Endothelial cell of umbilical vein (primary cell): ENCODE measurements around the gene ICE1. TPM values are rescaled to one million over a fixed set of nuclear protein-coding genes. Genes with fewer than 3 reads are reported as not detected.

Source experiments
- BruUV-seq: library from RNA; stranded (reverse); fragments of 400-500 nt; replicated peaks from 2 replicates; lab custom pipeline; 2021; lab: Mats Ljungman, UMichigan
- CTCF ChIA-PET: fragments of 300-600, 350-600 bp; sonication (Branson Sonifier 250); formaldehyde crosslinking; loops from one replicate; lab custom pipeline; 2021; ENCODE audit warnings: antibody characterized with exemption, inconsistent platforms; lab: Charles Lee
- POLR2A ChIA-PET: fragments of 300-600, 350-600 bp; sonication (Branson Sonifier 250); formaldehyde crosslinking; loops from one replicate; lab custom pipeline; 2021; ENCODE audit warnings: antibody characterized with exemption, inconsistent platforms; lab: Charles Lee
- DNase-seq: peaks from one replicate; pipeline ENCODE4 v3.0.0-alpha.2; 2011; ENCODE audit warnings: low read depth, low spot score
- FAIRE-seq: peaks from 2 replicates; lab custom pipeline; 2011; peaks lifted over from hg19 to GRCh38; lab: Jason Lieb, UNC
- H2AFZ ChIP-seq: 2 replicates; pipeline ENCODE4 v1.6.0; 2012; ENCODE audit warnings: low read depth, low read length, control low read depth, inconsistent platforms
- H3K27ac ChIP-seq: 2 replicates; pipeline ENCODE4 v1.5.1; 2011; ENCODE audit warnings: low read depth, mild to moderate bottlenecking, control low read depth, low read length, moderate library complexity; ENCODE audit not compliant: insufficient read depth
- H3K27me3 ChIP-seq, 2 experiments: 2 replicates each; pipeline versions ENCODE4 v1.6.0 to v1.6.1; 2011; ENCODE audit warnings: low read length in 2 of 2, mixed read lengths in 1 of 2; ENCODE audit not compliant: control insufficient read depth in 2 of 2, insufficient read depth in 2 of 2
- H3K36me3 ChIP-seq, 2 experiments: 2 replicates in 1 of 2; 3 replicates in 1 of 2; pipeline ENCODE4 v1.5.1; 2011; ENCODE audit warnings: low read length in 2 of 2, mild to moderate bottlenecking in 1 of 2, moderate library complexity in 1 of 2; ENCODE audit not compliant: control insufficient read depth in 2 of 2, insufficient read depth in 2 of 2; ENCODE audit errors: extremely low read depth in 1 of 2
- H3K4me1 ChIP-seq: 3 replicates; pipeline ENCODE4 v1.5.1; 2011; ENCODE audit warnings: mild to moderate bottlenecking, low read length; ENCODE audit not compliant: control insufficient read depth, insufficient read depth; ENCODE audit errors: extremely low read depth
- H3K4me2 ChIP-seq: 2 replicates; pipeline ENCODE4 v1.6.1; 2011; ENCODE audit warnings: low read length, control low read depth, mixed read lengths; ENCODE audit not compliant: insufficient read depth
- H3K4me3 ChIP-seq, 3 experiments: fragments of 200-600 bp in 1 of 3; sonication (generic), shearing (Covaris generic) in 1 of 3; replicated peaks in 1 of 3; 2 replicates each; pipeline ENCODE4 v1.5.1; 2011 to 2016; ENCODE audit warnings: control low read depth in 3 of 3, low read length in 3 of 3, mild to moderate bottlenecking in 2 of 3, inconsistent platforms in 1 of 3, low read depth in 1 of 3, moderate library complexity in 1 of 3; ENCODE audit not compliant: insufficient read depth in 1 of 3
- H3K79me2 ChIP-seq: 2 replicates; pipeline ENCODE4 v1.6.0; 2012; ENCODE audit warnings: low read length, inconsistent platforms; ENCODE audit not compliant: control insufficient read depth, insufficient read depth
- H3K9ac ChIP-seq: replicated peaks from 2 replicates; pipeline ENCODE3; 2011; ENCODE audit warnings: low read length, control low read depth; ENCODE audit not compliant: insufficient read depth; ENCODE audit errors: extremely low read depth
- H3K9me1 ChIP-seq: replicated peaks from 3 replicates; pipeline ENCODE4 v1.6.0; 2011; ENCODE audit warnings: mild to moderate bottlenecking, low read length; ENCODE audit not compliant: control insufficient read depth, insufficient read depth; ENCODE audit errors: extremely low read depth
- H3K9me3 ChIP-seq: replicated peaks from 2 replicates; pipeline ENCODE4 v1.5.1; 2012; ENCODE audit warnings: low read length, inconsistent platforms; ENCODE audit not compliant: control insufficient read depth, insufficient read depth
- H4K20me1 ChIP-seq: replicated peaks from 2 replicates; pipeline ENCODE3; 2011; ENCODE audit warnings: mild to moderate bottlenecking, low read length; ENCODE audit not compliant: control insufficient read depth, insufficient read depth; ENCODE audit errors: extremely low read depth
- EZH2 ChIP-seq: IDR thresholded peaks from 2 replicates; pipeline ENCODE4 v1.6.1; 2012; ENCODE audit warnings: borderline replicate concordance, low read depth, mild to moderate bottlenecking, moderate library complexity, low read length, inconsistent platforms; ENCODE audit not compliant: severe bottlenecking
- FOS ChIP-seq: IDR thresholded peaks from 2 replicates; pipeline ENCODE4 v1.6.1; 2011; ENCODE audit warnings: mild to moderate bottlenecking, low read length, moderate library complexity, borderline replicate concordance; ENCODE audit not compliant: insufficient read depth
- GATA2 ChIP-seq: IDR thresholded peaks from 2 replicates; pipeline ENCODE4 v1.7.0; 2011; ENCODE audit warnings: low read depth, mild to moderate bottlenecking, moderate library complexity, mixed read lengths, low read length; ENCODE audit not compliant: insufficient read length, insufficient read depth
- JUN ChIP-seq: IDR thresholded peaks from 2 replicates; pipeline ENCODE4 v1.6.1; 2011; ENCODE audit warnings: borderline replicate concordance, low read depth; ENCODE audit not compliant: insufficient read length, insufficient read depth
- MYC ChIP-seq: IDR thresholded peaks from one replicate; pipeline ENCODE4 v1.6.1; 2011; ENCODE audit warnings: mild to moderate bottlenecking, low read depth, low read length
- POLR2A ChIP-seq: IDR thresholded peaks from 2 replicates; pipeline ENCODE4 v1.6.1; 2012; ENCODE audit warnings: low read depth, mild to moderate bottlenecking, control low read depth, low read length
- POLR2AphosphoS5 ChIP-seq: IDR thresholded peaks from 2 replicates; pipeline ENCODE4 v1.6.1; 2012; ENCODE audit warnings: low read depth, mild to moderate bottlenecking, control low read depth, low read length, moderate library complexity; ENCODE audit not compliant: insufficient read depth
- dilution Hi-C: fragments of 300-500 bp; cut with MboI; formaldehyde crosslinking; loops from one replicate; pipeline ENCODE4 v1.15.0; 2019; ENCODE audit warnings: low sequenced_read_pairs; ENCODE audit not compliant: extremely low pct_ligation_motif_present
- intact Hi-C: fragments of 100-400 bp; cut with micrococcal nuclease; formaldehyde crosslinking; loops from one replicate; pipeline ENCODE4 v1.10.0; 2022
- polyA plus RNA-seq, 4 experiments: library from polyadenylated mRNA; depleted of rRNA in 3 of 4; stranded (reverse) in 3 of 4; unstranded in 1 of 4; fragments of >200 nt; gene quantifications; 2 replicates each; pipeline versions ENCODE4 v1.2.1 to v1.2.3, GENCODE V29; 2011 to 2012; ENCODE audit warnings: missing spikeins in 1 of 4
- total RNA-seq: library from RNA; stranded (reverse); gene quantifications from 2 replicates; pipeline ENCODE4 v1.2.3, GENCODE V29; 2021
- TF ChIP-seq, protein P1 (sequence below), 2 donors: IDR thresholded peaks; 1 replicate in 1 of 2; 2 replicates in 1 of 2; pipeline ENCODE4 v1.5.1; 2011; ENCODE audit warnings: low read length in 2 of 2, mild to moderate bottlenecking in 2 of 2, moderate library complexity in 2 of 2, control low read depth in 1 of 2, inconsistent platforms in 1 of 2, low read depth in 1 of 2; ENCODE audit not compliant: insufficient read depth in 1 of 2; ENCODE audit errors: extremely low read depth in 1 of 2
- TF ChIP-seq, protein P2 (sequence below): IDR thresholded peaks from 2 replicates; pipeline ENCODE4 v1.6.1; 2011; ENCODE audit not compliant: insufficient read depth, insufficient read length

The ICE1 gene
- total and polyA plus RNA-seq, 2 donors (not counting 3 experiments of a cell fraction or from before 2014, with no cell fraction given) = 8.8 to 29.1 TPM

DNA sequence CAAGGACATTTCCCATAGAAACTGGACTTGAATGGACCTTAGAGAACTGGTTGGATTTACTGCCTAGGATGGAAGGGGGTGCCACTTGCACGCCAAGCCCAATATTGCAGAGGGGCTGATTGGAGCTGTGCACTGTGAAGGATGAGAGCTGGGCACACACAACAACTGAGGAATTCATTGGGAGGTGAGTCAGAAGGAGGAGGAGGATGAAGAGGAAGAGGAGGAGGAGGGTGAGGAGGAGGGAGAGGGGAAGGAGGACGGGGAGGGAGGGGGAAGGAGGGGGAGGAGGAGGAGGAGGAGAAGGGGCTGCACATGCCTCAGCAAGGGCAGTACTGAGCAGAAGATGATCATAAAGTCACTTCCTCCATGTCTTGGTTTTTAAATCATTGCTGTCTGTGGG is 5.7 kb upstream of the ICE1 start:
- FAIRE-seq (no peak), DNase-seq (no peak)
- ChIA-PET POLR2A (no interaction called here), CTCF (interaction anchor here (0.9 to 3.7 kb wide), 3 partner anchors 272 to 277 kb away, joined by 3 to 32 read pairs (median 31); partner anchors contain the start of gene ADAMTS16)
- intact Hi-C loops = no loop called here
- Histone ChIP-seq H4K20me1 (no peaks in the 10 kb centered on the region), H3K4me1 (peaks cover 10% of the 10 kb centered on the region), H3K9me3 (no peaks in the 10 kb centered on the region), H2AFZ (no peak overlapping the region), H3K9me1 (no peaks in the 10 kb centered on the region), H3K27me3 (no peaks in the 10 kb centered on the region), H3K36me3 (no peaks in the 10 kb centered on the region), H3K4me2 (no peak overlapping the region), H3K4me3 (no peak overlapping the region), H3K27ac (no peak overlapping the region), H3K9ac (no peak overlapping the region), H3K79me2 (no peaks in the 10 kb centered on the region)
- no peak for TF ChIP-seq EZH2
- no peak for TF ChIP-seq GATA2
- TF ChIP-seq POLR2AphosphoS5 = no peak
- TF ChIP-seq, protein P1, sequence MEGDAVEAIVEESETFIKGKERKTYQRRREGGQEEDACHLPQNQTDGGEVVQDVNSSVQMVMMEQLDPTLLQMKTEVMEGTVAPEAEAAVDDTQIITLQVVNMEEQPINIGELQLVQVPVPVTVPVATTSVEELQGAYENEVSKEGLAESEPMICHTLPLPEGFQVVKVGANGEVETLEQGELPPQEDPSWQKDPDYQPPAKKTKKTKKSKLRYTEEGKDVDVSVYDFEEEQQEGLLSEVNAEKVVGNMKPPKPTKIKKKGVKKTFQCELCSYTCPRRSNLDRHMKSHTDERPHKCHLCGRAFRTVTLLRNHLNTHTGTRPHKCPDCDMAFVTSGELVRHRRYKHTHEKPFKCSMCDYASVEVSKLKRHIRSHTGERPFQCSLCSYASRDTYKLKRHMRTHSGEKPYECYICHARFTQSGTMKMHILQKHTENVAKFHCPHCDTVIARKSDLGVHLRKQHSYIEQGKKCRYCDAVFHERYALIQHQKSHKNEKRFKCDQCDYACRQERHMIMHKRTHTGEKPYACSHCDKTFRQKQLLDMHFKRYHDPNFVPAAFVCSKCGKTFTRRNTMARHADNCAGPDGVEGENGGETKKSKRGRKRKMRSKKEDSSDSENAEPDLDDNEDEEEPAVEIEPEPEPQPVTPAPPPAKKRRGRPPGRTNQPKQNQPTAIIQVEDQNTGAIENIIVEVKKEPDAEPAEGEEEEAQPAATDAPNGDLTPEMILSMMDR (IDR thresholded peaks at IDR 0.05; ENCODE audit: extremely low read depth in 1 of 2, insufficient read depth in 1 of 2, low read depth in 1 of 2, low read length in 2 of 2) = no peak
- TF ChIP-seq, protein P2, sequence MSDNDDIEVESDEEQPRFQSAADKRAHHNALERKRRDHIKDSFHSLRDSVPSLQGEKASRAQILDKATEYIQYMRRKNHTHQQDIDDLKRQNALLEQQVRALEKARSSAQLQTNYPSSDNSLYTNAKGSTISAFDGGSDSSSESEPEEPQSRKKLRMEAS = no peak
- TF ChIP-seq FOS = no peak
- no peak for TF ChIP-seq JUN
- no peak for TF ChIP-seq MYC
- TF ChIP-seq POLR2A = no peak
- dilution Hi-C loops = no loop called here
- no TSS peak for BruUV-seq
